Measurements from ENCODE around the gene NCDN. TPM values are rescaled to one million over a fixed set of nuclear protein-coding genes. Genes with fewer than 3 reads are reported as not detected.

NCDN gene
- total RNA-seq, 2 experiments from 2014 or later: 22.2 to 30.1 TPM

- Histone ChIP-seq H3K9me2 (ENCODE audit: insufficient read depth, low read length) (no peaks in the 10 kb centered on the region), H3K9me3 (ENCODE audit: low read length) (no peaks in the 10 kb centered on the region), H3K36me3 (ENCODE audit: insufficient read depth, low read length) (peaks cover 68% of the 10 kb centered on the region), H3K79me2 (ENCODE audit: insufficient read depth, low read depth, low read length) (no peaks in the 10 kb centered on the region), H3K4me1 (ENCODE audit: insufficient read depth, low read length, poor library complexity, severe bottlenecking) (no peaks in the 10 kb centered on the region), H3K4me3 (ENCODE audit: low read depth, low read length, poor library complexity, severe bottlenecking) (no peak overlapping the region), H4K20me1 (ENCODE audit: insufficient read depth, low read length) (no peaks in the 10 kb centered on the region), H2AFZ (ENCODE audit: low read length) (no peak overlapping the region), H3K4me2 (ENCODE audit: low read length) (no peak overlapping the region), H3K27ac (ENCODE audit: low read depth, low read length, poor library complexity, severe bottlenecking) (no peak overlapping the region)
- CTCF ChIA-PET (ENCODE audit: unreplicated experiment): no interaction called here
- no peak for DNase-seq (ENCODE audit: low spot score)
- BruUV-seq (replicated peaks): no TSS peak
- POLR2A ChIA-PET: no interaction called here
- no peak for TF ChIP-seq EZH2phosphoT487 (IDR thresholded peaks at IDR 0.05; ENCODE audit: borderline replicate concordance, low read depth, low read length)
- TF ChIP-seq, protein P1, sequence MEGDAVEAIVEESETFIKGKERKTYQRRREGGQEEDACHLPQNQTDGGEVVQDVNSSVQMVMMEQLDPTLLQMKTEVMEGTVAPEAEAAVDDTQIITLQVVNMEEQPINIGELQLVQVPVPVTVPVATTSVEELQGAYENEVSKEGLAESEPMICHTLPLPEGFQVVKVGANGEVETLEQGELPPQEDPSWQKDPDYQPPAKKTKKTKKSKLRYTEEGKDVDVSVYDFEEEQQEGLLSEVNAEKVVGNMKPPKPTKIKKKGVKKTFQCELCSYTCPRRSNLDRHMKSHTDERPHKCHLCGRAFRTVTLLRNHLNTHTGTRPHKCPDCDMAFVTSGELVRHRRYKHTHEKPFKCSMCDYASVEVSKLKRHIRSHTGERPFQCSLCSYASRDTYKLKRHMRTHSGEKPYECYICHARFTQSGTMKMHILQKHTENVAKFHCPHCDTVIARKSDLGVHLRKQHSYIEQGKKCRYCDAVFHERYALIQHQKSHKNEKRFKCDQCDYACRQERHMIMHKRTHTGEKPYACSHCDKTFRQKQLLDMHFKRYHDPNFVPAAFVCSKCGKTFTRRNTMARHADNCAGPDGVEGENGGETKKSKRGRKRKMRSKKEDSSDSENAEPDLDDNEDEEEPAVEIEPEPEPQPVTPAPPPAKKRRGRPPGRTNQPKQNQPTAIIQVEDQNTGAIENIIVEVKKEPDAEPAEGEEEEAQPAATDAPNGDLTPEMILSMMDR (conservative IDR thresholded peaks at IDR 0.05; ENCODE audit: low read length): no peak
- intact Hi-C loops (cut with micrococcal nuclease; ENCODE audit: unreplicated experiment): no loop called here
These were observed 11.0 kb upstream of the NCDN start for GRCh38 chr1:35546614-35547013.

- peaks cover 11% of the 10 kb centered on the region; the same call in 1 of the 2 replicates for H3K79me2 ChIP-seq (ENCODE audit: insufficient read depth, low read depth, low read length)
- peaks cover 25% of the 10 kb centered on the region for H3K4me1 ChIP-seq (ENCODE audit: insufficient read depth, low read length, poor library complexity, severe bottlenecking)
- H3K9me2 ChIP-seq (ENCODE audit: insufficient read depth, low read length): no peaks in the 10 kb centered on the region
- POLR2A ChIA-PET: no interaction called here
- no peak for TF ChIP-seq EZH2phosphoT487 (IDR thresholded peaks at IDR 0.05; ENCODE audit: borderline replicate concordance, low read depth, low read length)
- TF ChIP-seq, protein P1 (conservative IDR thresholded peaks at IDR 0.05; ENCODE audit: low read length): no peak
- H3K4me3 ChIP-seq (ENCODE audit: low read depth, low read length, poor library complexity, severe bottlenecking): no peak overlapping the region
- H3K9me3 ChIP-seq (ENCODE audit: low read length): no peaks in the 10 kb centered on the region
- H2AFZ ChIP-seq (ENCODE audit: low read length): no peak overlapping the region
- no peaks in the 10 kb centered on the region for H4K20me1 ChIP-seq (ENCODE audit: insufficient read depth, low read length)
- CTCF ChIA-PET (ENCODE audit: unreplicated experiment): interaction anchor here (0.6 kb wide), 1 partner anchor 103 kb away, joined by 3 read pairs; no protein-coding TSS in a partner anchor
- BruUV-seq (replicated peaks): no TSS peak
- intact Hi-C loops (cut with micrococcal nuclease; ENCODE audit: unreplicated experiment): no loop called here
- no peak for DNase-seq (ENCODE audit: low spot score)
- H3K4me2 ChIP-seq (ENCODE audit: low read length): no peak overlapping the region
- H3K27ac ChIP-seq (ENCODE audit: low read depth, low read length, poor library complexity, severe bottlenecking): no peak overlapping the region
- H3K36me3 ChIP-seq (ENCODE audit: insufficient read depth, low read length): peaks cover 45% of the 10 kb centered on the region
These were observed 3.7 kb upstream of the NCDN start for GRCh38 chr1:35553851-35554250.

DNA sequence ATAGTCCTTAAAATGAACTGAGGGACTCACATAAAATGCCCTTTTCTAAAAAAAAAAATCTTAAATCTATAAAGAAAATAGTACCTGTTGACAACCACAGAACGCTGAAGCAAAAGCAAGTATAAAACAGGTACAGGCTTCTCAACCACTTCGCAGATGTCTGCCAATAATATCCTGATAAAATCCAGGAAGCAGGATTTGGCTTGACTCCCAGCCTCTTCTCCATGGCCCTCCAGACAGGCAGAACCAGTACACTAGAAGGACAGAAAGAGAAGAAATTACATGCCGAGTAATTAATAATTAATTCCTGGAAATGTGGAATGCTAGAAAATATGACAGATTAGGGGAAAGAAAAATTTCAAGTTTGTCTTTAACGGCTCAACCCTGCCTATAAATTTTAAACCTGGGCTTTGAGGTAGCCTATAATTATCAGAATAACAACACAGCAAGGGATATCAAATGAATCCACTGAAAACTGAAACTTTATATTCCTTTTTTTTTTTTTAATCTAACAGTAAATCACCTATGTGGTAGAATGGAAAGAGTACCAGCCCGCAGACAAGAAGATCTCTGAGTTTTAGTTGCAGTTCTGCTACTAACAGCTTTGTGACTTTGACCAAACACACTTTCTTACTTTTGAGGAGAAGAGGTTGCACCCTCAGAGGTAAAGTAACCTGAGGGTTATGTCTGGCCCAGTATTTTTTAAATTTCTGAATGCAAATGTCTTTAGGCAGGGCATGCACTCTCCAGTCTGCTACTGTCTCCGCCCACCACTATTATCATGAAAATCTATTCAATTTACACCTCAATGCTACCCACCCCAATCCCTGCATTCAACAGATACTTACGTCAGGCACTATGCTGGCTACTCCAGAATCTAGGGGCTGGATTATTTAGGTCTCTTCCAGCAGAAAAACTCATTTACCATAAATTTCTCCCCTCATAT lies 3.1 kb upstream of the NCDN start:
- Histone ChIP-seq H3K9me3 (ENCODE audit: low read length) (no peaks in the 10 kb centered on the region), H2AFZ (ENCODE audit: low read length) (no peak overlapping the region), H3K4me1 (ENCODE audit: insufficient read depth, low read length, poor library complexity, severe bottlenecking) (peaks cover 25% of the 10 kb centered on the region), H3K36me3 (ENCODE audit: insufficient read depth, low read length) (peaks cover 44% of the 10 kb centered on the region), H3K79me2 (ENCODE audit: insufficient read depth, low read depth, low read length) (peaks cover 11% of the 10 kb centered on the region; the same call in 1 of the 2 replicates), H3K27ac (ENCODE audit: low read depth, low read length, poor library complexity, severe bottlenecking) (no peak overlapping the region), H3K9me2 (ENCODE audit: insufficient read depth, low read length) (no peaks in the 10 kb centered on the region), H4K20me1 (ENCODE audit: insufficient read depth, low read length) (no peaks in the 10 kb centered on the region), H3K4me3 (ENCODE audit: low read depth, low read length, poor library complexity, severe bottlenecking) (no peak overlapping the region), H3K4me2 (ENCODE audit: low read length) (no peak overlapping the region)
- intact Hi-C loops (cut with micrococcal nuclease; ENCODE audit: unreplicated experiment): loop anchor here (5.0 kb wide), 1 partner anchor 47 kb away; no protein-coding TSS in a partner anchor
- TF ChIP-seq, protein P1 (conservative IDR thresholded peaks at IDR 0.05; ENCODE audit: low read length): no peak
- no peak for TF ChIP-seq EZH2phosphoT487 (IDR thresholded peaks at IDR 0.05; ENCODE audit: borderline replicate concordance, low read depth, low read length)
- POLR2A ChIA-PET: no interaction called here
- CTCF ChIA-PET (ENCODE audit: unreplicated experiment): no interaction called here
- no peak for DNase-seq (ENCODE audit: low spot score)
- BruUV-seq (replicated peaks): no TSS peak

Data from OCI-LY7 (cell line).